Naive thymus-derived CD4-positive, alpha-beta T cell (primary cell): ENCODE data around the gene ZNF648. TPM values are rescaled to one million over a fixed set of nuclear protein-coding genes. Genes with fewer than 3 reads are reported as not detected.

Experiments
- ATAC-seq: fragments of 150-1000 bp; cut with Tn5 transposase; 2 replicates; pipeline ENCODE4 v1.10.0; 2021; ENCODE audit warnings: mild to moderate bottlenecking, moderate library complexity
- CTCF ChIA-PET: fragments of 350-600 bp; sonication (Branson Sonifier 250); formaldehyde crosslinking; loops from one replicate; lab custom pipeline; 2021; ENCODE audit warnings: antibody characterized with exemption; lab: Charles Lee
- POLR2A ChIA-PET: fragments of 350-600 bp; sonication (Branson Sonifier 250); formaldehyde crosslinking; loops from one replicate; lab custom pipeline; 2021; ENCODE audit warnings: antibody characterized with exemption, inconsistent platforms; lab: Charles Lee
- DNase-seq, 9 donors: peaks; one replicate each; pipeline versions ENCODE4 v3.0.0 to v3.0.0-alpha.2; 2020 to 2022; ENCODE audit warnings: mixed read lengths in 1 of 9
- H3K27ac ChIP-seq: one replicate; pipeline ENCODE4 v1.7.0; 2013; ENCODE audit warnings: mild to moderate bottlenecking, low read depth, low read length, moderate library complexity
- H3K27me3 ChIP-seq, 2 donors: one replicate each; pipeline ENCODE4 v1.7.0; 2013; ENCODE audit warnings: low read length in 2 of 2, mild to moderate bottlenecking in 2 of 2, moderate library complexity in 2 of 2; ENCODE audit not compliant: control insufficient read depth in 2 of 2, insufficient read depth in 2 of 2
- H3K36me3 ChIP-seq, 3 experiments: 1 replicate in 2 of 3; 2 replicates in 1 of 3; pipeline ENCODE4 v1.7.0; 2013; ENCODE audit warnings: low read length in 3 of 3, mild to moderate bottlenecking in 3 of 3, moderate library complexity in 1 of 3; ENCODE audit not compliant: insufficient read depth in 3 of 3, control insufficient read depth in 2 of 3
- H3K4me1 ChIP-seq, 2 donors: one replicate each; pipeline ENCODE4 v1.7.0; 2013; ENCODE audit warnings: low read length in 2 of 2, mild to moderate bottlenecking in 2 of 2, moderate library complexity in 1 of 2; ENCODE audit not compliant: control insufficient read depth in 2 of 2, insufficient read depth in 2 of 2
- H3K4me3 ChIP-seq: 2 replicates; pipeline ENCODE4 v1.7.0; 2013; ENCODE audit warnings: mild to moderate bottlenecking, low read length
- H3K9me3 ChIP-seq, 3 experiments: 1 replicate in 2 of 3; 2 replicates in 1 of 3; pipeline ENCODE4 v1.7.0; 2013; ENCODE audit warnings: low read length in 3 of 3; ENCODE audit not compliant: control insufficient read depth in 2 of 3
- H3K27ac Mint-ChIP-seq, 9 donors: one replicate each; pipeline ENCODE4 v1.8.0; 2020 to 2022; ENCODE audit warnings: mixed read lengths in 9 of 9, mild to moderate bottlenecking in 8 of 9, moderate library complexity in 5 of 9, inconsistent platforms in 2 of 9
- H3K27me3 Mint-ChIP-seq, 5 donors: one replicate each; pipeline ENCODE4 v1.8.0; 2021 to 2022; ENCODE audit warnings: mixed read lengths in 5 of 5, mild to moderate bottlenecking in 1 of 5
- H3K36me3 Mint-ChIP-seq, 5 donors: one replicate each; pipeline ENCODE4 v1.8.0; 2020 to 2022; ENCODE audit warnings: mixed read lengths in 5 of 5, mild to moderate bottlenecking in 3 of 5, inconsistent platforms in 1 of 5
- H3K4me1 Mint-ChIP-seq, 7 donors: one replicate each; pipeline ENCODE4 v1.8.0; 2020 to 2022; ENCODE audit warnings: mixed read lengths in 7 of 7, mild to moderate bottlenecking in 3 of 7, inconsistent platforms in 1 of 7
- H3K4me3 Mint-ChIP-seq, 10 donors: one replicate each; pipeline ENCODE4 v1.8.0; 2020 to 2022; ENCODE audit warnings: mild to moderate bottlenecking in 10 of 10, mixed read lengths in 10 of 10, moderate library complexity in 6 of 10, inconsistent platforms in 2 of 10
- H3K9me3 Mint-ChIP-seq, 11 donors: one replicate each; pipeline ENCODE4 v1.8.0; 2020 to 2022; ENCODE audit warnings: mixed read lengths in 11 of 11, mild to moderate bottlenecking in 4 of 11, inconsistent platforms in 1 of 11, moderate library complexity in 1 of 11
- intact Hi-C, 2 donors: fragments of 100-400 bp; cut with micrococcal nuclease; formaldehyde crosslinking; loops; one replicate each; pipeline ENCODE4 v1.15.1; 2023
- polyA plus RNA-seq, 2 donors: library from polyadenylated mRNA; unstranded; fragments of 300-500 nt; fragmentation: Illumina TruSeq; gene quantifications; one replicate each; pipeline ENCODE4 v1.2.3, GENCODE V29; 2021
- total RNA-seq, 6 experiments: library from RNA in 5 of 6; stranded (reverse) in 5 of 6; gene quantifications; 1 replicate in 5 of 6; 2 replicates in 1 of 6; pipeline ENCODE4 v1.2.3 and lab custom pipeline; 2021 to 2026

Gene ZNF648
- total RNA-seq (not detected), polyA plus RNA-seq (under 1 TPM; 0.07 to 0.13 TPM), total RNA-seq (lab: John Stamatoyannopoulos, UW) (not detected)

- H3K36me3 Mint-ChIP-seq, result peaks cover 0 to 5% (median 0%) of the 10 kb centered on the region in 5 donors
- no peak within 1 kb of the TSS for H3K27ac Mint-ChIP-seq
- intact Hi-C loops, result no loop called here
- no peak for ATAC-seq
- ChIA-PET POLR2A (no interaction called here), CTCF (no interaction called here)
- no peak within 1 kb of the TSS for H3K4me3 ChIP-seq
- no peaks in the 10 kb centered on the region for H3K27me3 ChIP-seq
- H3K27me3 Mint-ChIP-seq, result peaks cover 37 to 65% (median 60%) of the 10 kb centered on the region in 5 donors
- H3K4me3 Mint-ChIP-seq, result no peak within 1 kb of the TSS
- H3K4me1 ChIP-seq, result no peaks in the 10 kb centered on the region
- H3K4me1 Mint-ChIP-seq, result peaks cover 0 to 4% (median 0%) of the 10 kb centered on the region in 7 donors
- no peaks in the 10 kb centered on the region for H3K36me3 ChIP-seq
- peaks cover 0 to 7% (median 0%) of the 10 kb centered on the region in 11 donors for H3K9me3 Mint-ChIP-seq
- H3K27ac ChIP-seq, result no peak within 1 kb of the TSS
- H3K9me3 ChIP-seq, result no peaks in the 10 kb centered on the region
- no peak for DNase-seq
These were observed at the start of gene ZNF648 for GRCh38 chr1:182061594-182061993. Gene ZNF648, minus strand, starts transcription at chr1:182061712. Its CDS starts 3,702 bp downstream, at chr1:182058010.

- H3K27ac ChIP-seq, result no peak overlapping the region
- Mint-ChIP-seq H3K9me3 (peaks cover 0 to 9% (median 4%) of the 10 kb centered on the region in 11 donors), H3K27ac (no peak overlapping the region), H3K36me3 (peaks cover 0 to 9% (median 3%) of the 10 kb centered on the region in 5 donors), H3K4me1 (peaks cover 0 to 14% (median 7%) of the 10 kb centered on the region in 7 donors), H3K4me3 (no peak overlapping the region), H3K27me3 (peaks cover 8 to 54% (median 15%) of the 10 kb centered on the region in 5 donors)
- no peak overlapping the region for H3K4me3 ChIP-seq
- ChIA-PET CTCF (interaction anchor here (1.5 kb wide), 1 partner anchor 286 kb away, joined by 3 read pairs; no protein-coding TSS in a partner anchor), POLR2A (no interaction called here)
- intact Hi-C loops, result no loop called here
- no peaks in the 10 kb centered on the region for H3K9me3 ChIP-seq
- DNase-seq, result no peak
- peaks cover 0 to 3% of the 10 kb centered on the region in 2 donors for H3K27me3 ChIP-seq
- no peak for ATAC-seq
- H3K4me1 ChIP-seq, result no peaks in the 10 kb centered on the region
- no peaks in the 10 kb centered on the region for H3K36me3 ChIP-seq
These were observed 49.1 kb upstream of the ZNF648 start for GRCh38 chr1:182110635-182111034.

GRCh38 chr1:182109771-182110170 is 48.3 kb upstream of the ZNF648 start:
- ChIA-PET POLR2A (no interaction called here), CTCF (interaction anchor here (1.5 kb wide), 2 partner anchors 25 to 287 kb away, joined by 3 to 6 read pairs; no protein-coding TSS in a partner anchor)
- H3K36me3 ChIP-seq, result no peaks in the 10 kb centered on the region
- no peaks in the 10 kb centered on the region for H3K9me3 ChIP-seq
- H3K27ac ChIP-seq, result no peak overlapping the region
- Mint-ChIP-seq H3K4me3 (no peak overlapping the region), H3K36me3 (peaks cover 0 to 9% (median 3%) of the 10 kb centered on the region in 5 donors), H3K9me3 (peaks cover 0 to 9% (median 4%) of the 10 kb centered on the region in 11 donors), H3K4me1 (peaks cover 0 to 13% (median 7%) of the 10 kb centered on the region in 7 donors), H3K27me3 (peaks cover 8 to 53% (median 15%) of the 10 kb centered on the region in 5 donors), H3K27ac (no peak overlapping the region)
- ATAC-seq, result no peak
- H3K4me1 ChIP-seq, result no peaks in the 10 kb centered on the region
- no peak overlapping the region for H3K4me3 ChIP-seq
- intact Hi-C loops, result no loop called here
- H3K27me3 ChIP-seq, result no peaks in the 10 kb centered on the region
- DNase-seq, result no peak

- peak overlapping the region in 1 of 9 donors; percentile 9 for H3K27ac Mint-ChIP-seq
- H3K9me3 Mint-ChIP-seq, result peaks cover 0 to 9% (median 4%) of the 10 kb centered on the region in 11 donors
These were observed 45.7 kb upstream of the ZNF648 start for GRCh38 chr1:182107209-182107608.

GRCh38 chr1:182102043-182102416 is 40.5 kb upstream of the ZNF648 start:
- no peak for DNase-seq
- POLR2A ChIA-PET, result interaction anchor here (1.0 kb wide), 1 partner anchor 14 kb away, joined by 4 read pairs; no protein-coding TSS in a partner anchor

More at GRCh38 chr1:182107209-182107608, 45.7 kb upstream of the ZNF648 start:
- ATAC-seq (no peak), DNase-seq (no peak)
- H3K27me3 ChIP-seq, result no peaks in the 10 kb centered on the region
- no peaks in the 10 kb centered on the region for H3K4me1 ChIP-seq
- no peak overlapping the region for H3K4me3 ChIP-seq
- CTCF ChIA-PET, result interaction anchor here (1.5 kb wide), 1 partner anchor 36 kb away, joined by 3 read pairs; no protein-coding TSS in a partner anchor
- intact Hi-C loops, result no loop called here
- Mint-ChIP-seq H3K4me1 (no peaks in the 10 kb centered on the region), H3K36me3 (peaks cover 0 to 9% (median 3%) of the 10 kb centered on the region in 5 donors), H3K27me3 (peaks cover 5 to 53% (median 9%) of the 10 kb centered on the region in 5 donors), H3K4me3 (no peak overlapping the region)
- H3K9me3 ChIP-seq, result no peaks in the 10 kb centered on the region
- H3K36me3 ChIP-seq, result no peaks in the 10 kb centered on the region
- POLR2A ChIA-PET, result no interaction called here
- H3K27ac ChIP-seq, result no peak overlapping the region

GRCh38 chr1:182101415-182102042 is 40.0 kb upstream of the ZNF648 start:
- H3K4me3 ChIP-seq, result no peak overlapping the region
- H3K4me1 ChIP-seq, result no peaks in the 10 kb centered on the region
- no peak overlapping the region for H3K4me3 Mint-ChIP-seq
- no peaks in the 10 kb centered on the region for H3K36me3 Mint-ChIP-seq
- H3K36me3 ChIP-seq, result no peaks in the 10 kb centered on the region
- CTCF ChIA-PET, result no interaction called here
- ATAC-seq, result no peak
- H3K27me3 Mint-ChIP-seq, result peaks cover 0 to 66% (median 0%) of the 10 kb centered on the region in 5 donors
- H3K9me3 Mint-ChIP-seq, result no peaks in the 10 kb centered on the region
- H3K4me1 Mint-ChIP-seq, result peaks cover 0 to 3% (median 0%) of the 10 kb centered on the region in 7 donors
- intact Hi-C loops, result no loop called here
- H3K27ac ChIP-seq, result no peak overlapping the region
- POLR2A ChIA-PET, result no interaction called here
- no peak for DNase-seq
- no peaks in the 10 kb centered on the region for H3K9me3 ChIP-seq
- no peaks in the 10 kb centered on the region for H3K27me3 ChIP-seq
- no peak overlapping the region for H3K27ac Mint-ChIP-seq

More at GRCh38 chr1:182102043-182102416, 40.5 kb upstream of the ZNF648 start:
- no peaks in the 10 kb centered on the region for H3K4me1 ChIP-seq
- CTCF ChIA-PET, result no interaction called here
- Mint-ChIP-seq H3K4me3 (no peak overlapping the region), H3K4me1 (no peaks in the 10 kb centered on the region), H3K36me3 (peaks cover 0 to under 1% (median 0%) of the 10 kb centered on the region in 5 donors), H3K27me3 (peaks cover under 1 to 70% (median 2%) of the 10 kb centered on the region in 5 donors), H3K27ac (no peak overlapping the region), H3K9me3 (peaks cover 0 to 2% (median 0%) of the 10 kb centered on the region in 11 donors)
- no peak for ATAC-seq
- intact Hi-C loops, result no loop called here
- H3K4me3 ChIP-seq, result no peak overlapping the region
- no peaks in the 10 kb centered on the region for H3K27me3 ChIP-seq
- H3K36me3 ChIP-seq, result no peaks in the 10 kb centered on the region
- H3K27ac ChIP-seq, result no peak overlapping the region
- H3K9me3 ChIP-seq, result no peaks in the 10 kb centered on the region
